IgD-negative memory B cell (primary cell): Measurements from ENCODE around the gene PREX1. TPM values are rescaled to one million over a fixed set of nuclear protein-coding genes. Genes with fewer than 3 reads are reported as not detected.
"Not testable (repeated sequence)": the region's sequence is repeated elsewhere in the genome, so short reads cannot be mapped to it uniquely, and the experiment has no call there.

ENCODE experiments used
- H3K27ac Mint-ChIP-seq, 3 donors: one replicate each; pipeline ENCODE4 v1.8.0; 2020 to 2022; ENCODE audit warnings: mild to moderate bottlenecking in 3 of 3, mixed read lengths in 3 of 3, moderate library complexity in 1 of 3
- H3K27me3 Mint-ChIP-seq: one replicate; pipeline ENCODE4 v1.8.0; 2021; ENCODE audit warnings: mixed read lengths
- H3K36me3 Mint-ChIP-seq: one replicate; pipeline ENCODE4 v1.8.0; 2020; ENCODE audit warnings: mild to moderate bottlenecking, mixed read lengths
- H3K4me1 Mint-ChIP-seq, 3 donors: one replicate each; pipeline ENCODE4 v1.8.0; 2020 to 2022; ENCODE audit warnings: mixed read lengths in 3 of 3, mild to moderate bottlenecking in 1 of 3
- H3K4me3 Mint-ChIP-seq, 4 donors: one replicate each; pipeline ENCODE4 v1.8.0; 2020 to 2022; ENCODE audit warnings: mild to moderate bottlenecking in 4 of 4, mixed read lengths in 4 of 4, moderate library complexity in 3 of 4
- H3K9me3 Mint-ChIP-seq, 3 donors: one replicate each; pipeline ENCODE4 v1.8.0; 2020 to 2021; ENCODE audit warnings: mixed read lengths in 3 of 3, mild to moderate bottlenecking in 1 of 3
- polyA plus RNA-seq: library from polyadenylated mRNA; unstranded; fragments of 300-500 nt; fragmentation: Illumina TruSeq; gene quantifications from one replicate; pipeline ENCODE4 v1.2.3, GENCODE V29; 2021

Gene PREX1
- polyA plus RNA-seq, 1 donor from 2014 or later, result 41.7 TPM

DNA sequence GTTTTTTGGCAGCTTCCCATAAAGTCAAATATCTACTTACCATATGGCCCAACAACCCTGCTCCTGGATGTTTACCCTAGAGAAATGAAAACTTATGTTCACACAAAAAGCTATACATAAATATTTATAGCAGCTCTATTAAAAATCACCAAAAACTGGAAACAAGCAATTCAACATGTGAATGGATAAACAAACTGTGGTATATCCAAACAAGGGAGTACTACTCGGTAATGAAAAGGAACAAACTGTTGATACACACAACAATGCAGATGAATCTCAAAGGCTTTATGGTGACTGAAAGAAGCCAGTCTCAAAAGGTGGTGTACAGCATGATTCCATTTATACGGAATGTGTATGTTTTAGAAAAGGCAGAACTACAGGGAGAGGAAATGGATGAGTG is 48.4 kb downstream of the PREX1 start:
- Mint-ChIP-seq H3K4me1 (peaks cover 27 to 52% (median 40%) of the 10 kb centered on the region in 3 donors), H3K27ac (peak overlapping the region; percentile 22 to 97 (median 95)), H3K9me3 (peaks cover 0 to 3% (median 0%) of the 10 kb centered on the region in 3 donors), H3K4me3 (peak overlapping the region in 1 of 4 donors; percentile 59), H3K36me3 (peaks cover 3% of the 10 kb centered on the region), H3K27me3 (peaks cover 1% of the 10 kb centered on the region)

- H3K27ac Mint-ChIP-seq, result peak overlapping the region; percentile 81 to 97 (median 94)
These were observed 50.0 kb downstream of the PREX1 start for GRCh38 chr20:48777821-48778220.

DNA sequence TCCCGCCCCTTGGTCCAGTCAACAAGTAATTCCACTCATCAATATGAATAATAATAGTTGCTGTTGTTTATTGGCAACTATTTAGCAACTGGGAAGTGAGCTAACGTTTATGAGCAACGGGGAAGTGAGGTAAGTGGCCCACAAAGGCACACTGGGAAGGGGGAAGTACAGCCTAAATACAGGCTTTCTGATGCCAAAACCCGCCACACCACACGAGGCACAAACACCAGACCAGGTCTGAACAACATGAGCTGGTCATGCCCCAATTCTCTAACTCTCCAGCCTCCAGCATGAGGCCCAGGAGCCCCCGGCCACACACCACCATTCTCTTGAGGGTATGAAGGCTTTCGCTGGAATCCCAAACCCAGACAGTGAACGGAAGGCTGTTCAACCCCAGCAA is 50.8 kb downstream of the PREX1 start:
- peaks cover 40 to 71% (median 58%) of the 10 kb centered on the region in 3 donors for H3K4me1 Mint-ChIP-seq
- H3K9me3 Mint-ChIP-seq, result peaks cover 0 to 3% (median 0%) of the 10 kb centered on the region in 3 donors

More at GRCh38 chr20:48777821-48778220, 50.0 kb downstream of the PREX1 start:
- Mint-ChIP-seq H3K27me3 (peaks cover 1% of the 10 kb centered on the region), H3K4me1 (peaks cover 34 to 65% (median 52%) of the 10 kb centered on the region in 3 donors), H3K4me3 (no peak overlapping the region), H3K36me3 (peaks cover 3% of the 10 kb centered on the region), H3K9me3 (peaks cover 0 to 3% (median 0%) of the 10 kb centered on the region in 3 donors)

GRCh38 chr20:48776306-48776705 is 51.5 kb downstream of the PREX1 start:
- Mint-ChIP-seq H3K9me3 (peaks cover 0 to 3% (median 0%) of the 10 kb centered on the region in 3 donors), H3K27ac (peak overlapping the region; percentile 81 to 97 (median 94))

More for the DNA sequence above, 50.8 kb downstream of the PREX1 start:
- peak overlapping the region in 3 of 4 donors; percentile 39 to 84 (median 79) for H3K4me3 Mint-ChIP-seq
- H3K36me3 Mint-ChIP-seq, result peaks cover 3% of the 10 kb centered on the region
- H3K27me3 Mint-ChIP-seq, result peaks cover 1% of the 10 kb centered on the region
- peak overlapping the region; percentile 81 to 97 (median 94) for H3K27ac Mint-ChIP-seq

GRCh38 chr20:48775545-48775944 is 52.3 kb downstream of the PREX1 start:
- Mint-ChIP-seq H3K4me1 (peaks cover 40 to 78% (median 59%) of the 10 kb centered on the region in 3 donors), H3K4me3 (peak overlapping the region in 3 of 4 donors; percentile 46 to 74 (median 65)), H3K27ac (peak overlapping the region in 2 of 3 donors; percentile 81 to 95)
- H3K36me3 Mint-ChIP-seq, H3K27me3 Mint-ChIP-seq, H3K9me3 Mint-ChIP-seq: not testable (repeated sequence)

More at GRCh38 chr20:48776306-48776705, 51.5 kb downstream of the PREX1 start:
- Mint-ChIP-seq H3K4me3 (peak overlapping the region in 1 of 4 donors; percentile 84), H3K36me3 (peaks cover 3% of the 10 kb centered on the region), H3K27me3 (peaks cover 1% of the 10 kb centered on the region), H3K4me1 (peaks cover 40 to 74% (median 62%) of the 10 kb centered on the region in 3 donors)

- Mint-ChIP-seq H3K4me3 (peak overlapping the region in 1 of 4 donors; percentile 63), H3K9me3 (peaks cover 0 to 2% (median 0%) of the 10 kb centered on the region in 3 donors), H3K27ac (peak overlapping the region in 2 of 3 donors; percentile 81 to 95), H3K4me1 (peaks cover 43 to 78% (median 53%) of the 10 kb centered on the region in 3 donors), H3K36me3 (peaks cover 3% of the 10 kb centered on the region), H3K27me3 (peaks cover 1% of the 10 kb centered on the region)
These were observed 53.1 kb downstream of the PREX1 start for GRCh38 chr20:48774696-48775095.

- Mint-ChIP-seq H3K27me3 (no peaks in the 10 kb centered on the region), H3K9me3 (no peaks in the 10 kb centered on the region), H3K4me3 (peak overlapping the region; percentile 6 to 84 (median 55)), H3K36me3 (peaks cover 3% of the 10 kb centered on the region), H3K27ac (peak overlapping the region; percentile 62 to 87 (median 81)), H3K4me1 (peaks cover 44 to 79% (median 55%) of the 10 kb centered on the region in 3 donors)
These were observed 53.9 kb downstream of the PREX1 start for GRCh38 chr20:48773837-48774418.

- Mint-ChIP-seq H3K27ac (peak overlapping the region; percentile 62 to 95 (median 81)), H3K4me1 (peaks cover 49 to 82% (median 61%) of the 10 kb centered on the region in 3 donors), H3K9me3 (no peaks in the 10 kb centered on the region), H3K4me3 (peak overlapping the region; percentile 14 to 89 (median 70)), H3K36me3 (peaks cover 2% of the 10 kb centered on the region), H3K27me3 (no peaks in the 10 kb centered on the region)
These were observed 55.4 kb downstream of the PREX1 start for GRCh38 chr20:48772183-48772976.

- no peaks in the 10 kb centered on the region for H3K9me3 Mint-ChIP-seq
- H3K27ac Mint-ChIP-seq, result peak overlapping the region; percentile 40 to 71 (median 59)
- H3K27me3 Mint-ChIP-seq, result no peaks in the 10 kb centered on the region
- peaks cover 44 to 82% (median 60%) of the 10 kb centered on the region in 3 donors for H3K4me1 Mint-ChIP-seq
- peak overlapping the region in 1 of 4 donors; percentile 70 for H3K4me3 Mint-ChIP-seq
- H3K36me3 Mint-ChIP-seq, result peaks cover 3% of the 10 kb centered on the region
These were observed 56.3 kb downstream of the PREX1 start for GRCh38 chr20:48771542-48771941.

- H3K9me3 Mint-ChIP-seq, result no peaks in the 10 kb centered on the region
- peaks cover 48 to 85% (median 61%) of the 10 kb centered on the region in 3 donors for H3K4me1 Mint-ChIP-seq
- peaks cover 3% of the 10 kb centered on the region for H3K36me3 Mint-ChIP-seq
- H3K27ac Mint-ChIP-seq, result peak overlapping the region in 2 of 3 donors; percentile 40 to 97
- no peaks in the 10 kb centered on the region for H3K27me3 Mint-ChIP-seq
- peak overlapping the region in 2 of 4 donors; percentile 49 to 70 for H3K4me3 Mint-ChIP-seq
These were observed 56.9 kb downstream of the PREX1 start for GRCh38 chr20:48770700-48771442.

DNA sequence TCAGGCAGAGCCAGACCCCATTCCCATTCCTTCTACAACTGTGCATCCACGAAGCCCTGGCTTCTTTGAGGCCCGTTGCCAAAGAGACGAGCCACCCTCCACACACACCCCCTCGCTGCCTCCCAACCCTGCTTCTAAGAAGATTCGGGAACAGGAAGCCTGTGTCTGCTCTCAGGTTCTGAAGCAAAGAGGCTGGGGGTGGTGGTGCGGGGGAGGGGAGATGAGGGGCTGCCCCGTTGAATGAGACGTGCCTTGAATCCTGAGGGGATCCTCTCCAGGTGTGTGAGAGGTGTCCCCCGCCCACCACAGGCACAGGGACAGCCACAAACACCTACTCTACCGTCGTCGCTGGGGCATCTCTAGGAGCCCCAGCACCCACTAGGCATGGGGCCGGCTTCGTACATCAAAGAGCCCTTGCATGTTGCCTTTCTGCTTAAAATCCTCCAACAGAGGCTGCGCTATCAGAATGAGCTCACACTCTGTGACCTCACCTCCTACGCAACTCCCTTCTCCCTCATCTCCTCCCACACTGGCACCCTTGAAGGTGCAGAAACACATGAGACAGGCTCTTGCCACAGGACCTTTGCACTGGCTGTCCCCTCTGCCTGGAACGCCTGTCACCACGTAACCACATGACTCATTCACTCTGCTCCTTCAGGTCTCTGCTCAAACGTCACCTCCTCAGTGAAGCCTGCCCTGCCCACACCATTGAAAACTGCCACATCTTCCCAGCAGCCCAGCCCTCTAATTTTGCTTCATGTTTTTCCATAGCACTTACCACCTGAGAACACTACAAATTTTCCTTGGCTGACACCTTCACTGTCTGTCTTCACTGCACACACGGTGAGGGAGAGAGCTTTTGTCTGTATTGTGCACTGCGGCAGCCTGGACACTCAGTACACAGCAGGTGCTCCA is 58.5 kb downstream of the PREX1 start:
- Mint-ChIP-seq H3K4me1 (peaks cover 52 to 78% (median 55%) of the 10 kb centered on the region in 3 donors), H3K27me3 (no peaks in the 10 kb centered on the region), H3K27ac (peak overlapping the region; percentile 40 to 97 (median 53)), H3K9me3 (no peaks in the 10 kb centered on the region), H3K4me3 (peak overlapping the region; percentile 33 to 78 (median 37)), H3K36me3 (peaks cover 9% of the 10 kb centered on the region)

GRCh38 chr20:48766961-48767960 is 60.5 kb downstream of the PREX1 start:
- Mint-ChIP-seq H3K27me3 (no peaks in the 10 kb centered on the region), H3K4me1 (peaks cover 46 to 70% (median 46%) of the 10 kb centered on the region in 3 donors), H3K4me3 (peak overlapping the region in 3 of 4 donors; percentile 34 to 81 (median 63)), H3K27ac (peak overlapping the region; percentile 40 to 97 (median 89)), H3K36me3 (peaks cover 10% of the 10 kb centered on the region), H3K9me3 (no peaks in the 10 kb centered on the region)
